ENCODE results near the gene CDHR2.

DNA sequence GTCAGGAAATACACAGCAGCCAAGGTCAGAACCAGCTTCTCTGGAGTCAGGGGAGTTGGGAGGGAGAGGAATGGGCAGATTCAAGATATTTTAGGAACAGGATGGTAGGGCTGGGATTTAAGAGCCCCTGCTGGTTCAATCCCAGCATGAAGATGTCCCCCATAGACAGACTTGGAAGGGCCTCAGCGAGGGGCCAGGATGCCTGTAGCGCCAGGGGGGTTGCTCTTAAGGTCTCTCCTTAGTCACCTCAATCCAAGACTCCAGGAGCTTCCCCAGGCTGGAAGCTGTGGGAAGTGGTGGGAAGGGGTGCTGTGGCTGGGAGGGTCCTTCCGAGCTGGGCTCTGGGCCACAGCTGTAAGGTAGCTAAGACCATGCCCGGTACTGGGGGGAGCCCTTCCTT, 90.1 kb downstream of the CDHR2 start:
- TF ChIP-seq, protein P1, sequence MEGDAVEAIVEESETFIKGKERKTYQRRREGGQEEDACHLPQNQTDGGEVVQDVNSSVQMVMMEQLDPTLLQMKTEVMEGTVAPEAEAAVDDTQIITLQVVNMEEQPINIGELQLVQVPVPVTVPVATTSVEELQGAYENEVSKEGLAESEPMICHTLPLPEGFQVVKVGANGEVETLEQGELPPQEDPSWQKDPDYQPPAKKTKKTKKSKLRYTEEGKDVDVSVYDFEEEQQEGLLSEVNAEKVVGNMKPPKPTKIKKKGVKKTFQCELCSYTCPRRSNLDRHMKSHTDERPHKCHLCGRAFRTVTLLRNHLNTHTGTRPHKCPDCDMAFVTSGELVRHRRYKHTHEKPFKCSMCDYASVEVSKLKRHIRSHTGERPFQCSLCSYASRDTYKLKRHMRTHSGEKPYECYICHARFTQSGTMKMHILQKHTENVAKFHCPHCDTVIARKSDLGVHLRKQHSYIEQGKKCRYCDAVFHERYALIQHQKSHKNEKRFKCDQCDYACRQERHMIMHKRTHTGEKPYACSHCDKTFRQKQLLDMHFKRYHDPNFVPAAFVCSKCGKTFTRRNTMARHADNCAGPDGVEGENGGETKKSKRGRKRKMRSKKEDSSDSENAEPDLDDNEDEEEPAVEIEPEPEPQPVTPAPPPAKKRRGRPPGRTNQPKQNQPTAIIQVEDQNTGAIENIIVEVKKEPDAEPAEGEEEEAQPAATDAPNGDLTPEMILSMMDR (IDR thresholded peaks at IDR 0.05), result no peak
- no peak for TF ChIP-seq POLR2A (IDR thresholded peaks at IDR 0.05)

Measured in lower leg skin (tissue), 3 donors.